CD4-positive, alpha-beta T cell treated with Interferon alpha-2 for 1 hour (primary cell): ENCODE data around the gene GJB4.
"Not testable (repeated sequence)": the region's sequence is repeated elsewhere in the genome, so short reads cannot be mapped to it uniquely, and the experiment has no call there.

Experiments used
- DNase-seq, 2 donors: peaks; one replicate each; pipeline ENCODE4 v3.0.0-alpha.2; 2020 to 2022

The GJB4 gene

DNA sequence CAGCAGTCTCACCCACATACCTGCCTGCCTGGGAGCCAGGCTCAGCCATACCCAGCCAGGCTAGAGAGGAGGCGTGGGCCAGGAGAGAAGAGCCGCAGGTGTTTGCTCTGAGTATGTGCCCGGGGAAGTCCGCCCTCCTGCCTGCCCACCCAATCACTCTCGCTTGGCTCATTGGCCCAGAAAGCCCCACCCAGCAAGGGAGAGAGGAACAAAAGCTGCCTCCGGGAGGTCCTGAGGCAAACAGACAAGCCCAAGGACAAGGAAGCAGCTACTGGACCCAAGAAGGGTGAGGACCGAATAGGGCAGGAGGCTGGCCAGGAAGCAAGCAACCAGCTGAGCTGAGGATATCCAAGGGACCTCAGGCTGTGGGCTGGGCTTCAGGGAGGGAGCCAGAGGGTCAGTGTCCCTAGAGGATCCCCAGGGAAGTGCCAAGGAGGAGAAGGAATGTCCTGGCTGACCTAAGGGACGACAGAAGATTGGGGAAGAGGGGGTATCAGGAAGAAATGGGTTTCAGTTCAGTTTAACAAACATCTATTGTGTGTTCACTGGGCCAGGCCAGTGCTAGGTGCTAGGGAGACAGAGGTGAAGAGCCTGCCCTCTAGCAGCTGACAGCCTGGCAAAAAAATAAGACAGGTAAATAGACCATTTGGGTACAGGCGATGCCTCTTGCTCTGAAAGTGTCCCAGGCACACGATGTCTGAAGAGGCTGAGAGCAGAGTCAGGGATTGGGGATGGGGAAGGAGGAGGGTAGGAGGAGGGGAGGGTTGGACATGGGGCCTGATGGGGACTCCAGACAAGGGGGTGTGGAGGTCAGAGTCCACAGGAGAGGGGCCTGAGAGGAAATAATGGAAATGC is at the start of gene GJB4:
Gene GJB4 (plus strand): TSS at position 238 of the 855 bp plus-strand sequence. CDS start 1,515 bp downstream, outside the sequence.
- no peak for DNase-seq

- no peak for DNase-seq
Measured at GRCh38 chr1:34710812-34711211, 48.7 kb upstream of the GJB4 start.

DNA sequence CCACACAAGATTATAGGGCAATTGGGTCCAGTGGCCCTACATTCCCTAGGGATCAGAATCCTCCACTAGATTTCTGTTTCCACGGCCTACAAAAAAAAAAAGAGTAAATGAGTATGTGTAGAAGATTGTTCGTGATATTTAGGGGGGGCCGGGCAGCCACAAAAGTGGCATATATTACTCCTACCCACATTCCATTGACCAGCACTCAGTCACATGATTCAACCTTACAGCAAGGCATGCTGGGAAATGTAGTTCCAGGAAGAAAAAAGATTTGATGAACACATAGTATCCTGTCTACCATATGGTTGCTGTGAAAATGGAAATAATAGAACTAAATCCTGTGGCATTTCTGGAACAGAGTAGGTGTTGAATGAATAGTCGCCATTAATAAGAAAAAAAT is 48.1 kb upstream of the GJB4 start:
- DNase-seq = no peak

DNA sequence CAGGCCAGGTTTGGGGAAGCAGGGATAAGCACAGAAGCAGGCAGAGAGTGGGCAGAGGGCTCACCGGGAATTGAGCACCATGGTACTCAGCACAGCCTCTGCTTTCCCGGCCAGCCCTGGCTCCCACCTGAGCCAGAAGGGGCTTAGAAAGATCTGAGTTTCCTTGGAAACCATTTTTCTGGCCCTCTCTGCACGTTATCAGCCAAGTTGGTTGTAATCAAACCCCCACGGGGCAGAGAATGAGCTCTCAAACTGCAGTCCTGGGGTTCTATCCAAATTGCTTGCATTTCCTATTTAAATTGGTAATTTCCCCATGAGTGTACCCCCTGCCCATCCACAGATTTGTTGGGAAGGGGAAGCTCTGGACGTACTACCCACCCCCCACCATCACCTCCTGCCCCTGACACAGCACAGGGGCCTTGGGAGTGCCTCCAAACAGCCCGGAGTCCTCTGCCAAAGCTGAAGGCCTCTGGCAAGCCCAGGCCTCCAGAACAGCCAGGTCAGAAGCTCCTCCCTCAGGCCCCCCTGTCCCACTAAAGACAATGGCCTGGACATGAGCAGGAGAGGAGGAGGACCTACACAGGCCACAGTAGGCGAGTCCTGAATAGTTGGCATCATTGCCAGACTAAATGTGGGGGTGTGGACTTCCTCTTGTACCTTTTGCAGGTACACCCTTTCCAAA is 47.4 kb upstream of the GJB4 start:
- no peak for DNase-seq

GRCh38 chr1:34713443-34713842 is 46.1 kb upstream of the GJB4 start:
- DNase-seq = no peak

DNA sequence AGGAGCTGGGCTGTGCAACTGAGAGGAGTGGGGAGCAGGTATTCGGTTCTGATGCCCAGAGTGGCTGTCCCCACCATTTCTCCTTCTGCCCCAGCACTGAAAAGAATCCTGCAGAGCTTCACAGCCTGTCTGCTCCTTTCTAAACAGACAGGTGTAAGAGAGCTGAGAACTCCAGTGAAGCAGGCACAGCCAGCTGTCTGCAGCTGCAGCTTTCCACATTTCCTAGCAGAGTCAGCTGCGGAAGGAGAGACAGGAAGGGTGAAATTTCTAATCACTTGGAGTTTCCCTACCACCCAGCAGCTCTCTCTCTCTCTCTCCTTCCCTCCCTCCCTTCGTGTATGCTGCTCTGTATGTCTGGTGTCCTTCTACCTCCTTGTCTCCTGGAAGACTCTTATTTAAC is 45.2 kb upstream of the GJB4 start:
- no peak for DNase-seq

- DNase-seq = no peak
Measured at GRCh38 chr1:34715139-34715538, 44.4 kb upstream of the GJB4 start.

- no peak for DNase-seq
Measured at GRCh38 chr1:34721241-34721640, 38.3 kb upstream of the GJB4 start.

DNA sequence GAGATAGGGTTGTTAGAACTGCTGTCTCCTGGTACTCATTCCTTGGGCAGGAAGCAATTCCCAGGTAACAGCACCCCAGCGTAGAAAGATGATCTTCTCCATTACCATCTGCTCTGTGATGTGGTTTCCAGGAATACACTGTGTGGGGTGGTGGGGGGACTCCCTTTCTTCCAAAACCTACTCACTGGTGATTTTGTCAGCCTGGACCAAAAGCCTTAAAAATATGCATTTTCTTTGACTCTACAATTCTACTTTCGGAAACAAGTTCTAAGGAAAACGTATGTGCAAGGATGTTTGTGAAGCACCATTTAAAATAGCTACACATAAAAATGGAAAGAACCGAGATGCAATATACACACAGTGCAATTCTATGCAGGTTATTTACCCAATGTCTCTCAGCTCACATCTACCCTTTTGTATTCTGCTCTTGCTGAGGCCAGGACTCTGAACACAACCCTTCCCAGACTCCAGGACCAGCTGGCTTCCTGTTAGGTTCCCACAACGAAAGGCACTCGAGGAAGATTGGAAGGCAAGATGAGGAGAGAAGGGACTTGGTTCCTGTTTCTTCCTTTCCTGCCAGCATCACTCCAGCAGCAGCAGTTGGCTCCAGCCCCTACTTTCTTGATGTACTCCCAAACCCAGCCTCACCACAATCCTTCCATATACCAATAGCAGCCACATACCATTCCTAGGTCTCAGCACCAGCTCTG is 37.7 kb upstream of the GJB4 start:
- DNase-seq = no peak

- no peak for DNase-seq
Measured at GRCh38 chr1:34726861-34727260, 32.7 kb upstream of the GJB4 start.

DNA sequence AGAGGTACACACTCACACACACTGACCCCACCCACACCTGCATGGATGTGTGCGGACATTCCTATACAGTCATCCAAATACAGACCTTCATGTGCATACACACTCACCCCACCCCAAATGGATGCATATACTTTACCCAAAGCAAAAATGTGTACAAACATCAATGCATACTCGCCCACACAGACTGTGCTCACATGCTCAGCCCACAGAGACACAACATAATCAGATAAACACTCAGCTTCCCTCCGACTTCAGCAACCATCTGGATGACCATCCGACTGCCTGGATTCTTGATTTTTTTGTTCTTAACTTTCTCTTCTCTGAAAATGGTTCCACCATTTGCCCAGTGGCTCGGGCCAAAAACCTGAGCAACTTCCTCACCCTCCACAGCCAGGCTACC is 29.1 kb upstream of the GJB4 start:
- DNase-seq = no peak

GRCh38 chr1:34732831-34733230 is 26.7 kb upstream of the GJB4 start:
- DNase-seq = not testable (repeated sequence)

DNA sequence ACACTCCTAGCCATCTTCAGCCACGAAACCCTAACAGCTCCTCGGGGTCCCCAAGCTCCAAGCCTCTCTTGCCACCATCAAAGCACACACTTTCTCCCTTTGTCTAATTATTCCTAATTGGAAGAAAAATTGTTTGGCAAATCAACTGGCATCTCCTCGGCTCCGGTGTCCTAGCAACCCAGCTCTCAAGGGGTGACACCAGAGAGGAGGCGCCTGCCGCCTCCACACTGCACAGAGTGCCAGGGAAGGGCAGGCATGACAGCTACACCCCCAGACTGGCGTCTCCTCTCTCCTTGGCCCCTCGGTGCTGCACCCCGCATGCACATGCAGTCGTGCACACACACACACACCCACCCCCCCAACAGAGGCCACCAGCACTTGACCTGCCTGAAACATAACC is 22.8 kb upstream of the GJB4 start:
- no peak for DNase-seq

DNA sequence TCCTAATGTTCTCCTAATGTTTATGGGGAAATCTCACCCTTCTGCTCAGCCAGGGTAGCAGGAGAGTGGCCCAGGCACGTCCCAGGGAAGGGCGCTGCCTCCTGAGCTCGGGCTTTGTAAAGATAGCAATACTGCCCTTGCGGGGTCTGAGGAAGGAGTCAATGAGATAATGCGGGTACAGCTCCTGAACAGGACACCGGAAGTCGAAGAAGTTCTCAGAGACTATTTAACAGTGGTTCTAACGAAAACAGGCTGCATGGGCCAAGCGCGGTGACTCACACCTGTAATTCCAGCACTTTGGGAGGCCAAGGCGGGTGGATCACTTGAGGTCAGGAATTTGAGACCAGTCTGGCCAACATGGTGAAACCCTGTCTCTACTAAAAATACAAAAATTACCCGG is 22.3 kb upstream of the GJB4 start:
- DNase-seq = not testable (repeated sequence)

- DNase-seq = no peak
Measured at GRCh38 chr1:34739613-34740012, 19.9 kb upstream of the GJB4 start.

DNA sequence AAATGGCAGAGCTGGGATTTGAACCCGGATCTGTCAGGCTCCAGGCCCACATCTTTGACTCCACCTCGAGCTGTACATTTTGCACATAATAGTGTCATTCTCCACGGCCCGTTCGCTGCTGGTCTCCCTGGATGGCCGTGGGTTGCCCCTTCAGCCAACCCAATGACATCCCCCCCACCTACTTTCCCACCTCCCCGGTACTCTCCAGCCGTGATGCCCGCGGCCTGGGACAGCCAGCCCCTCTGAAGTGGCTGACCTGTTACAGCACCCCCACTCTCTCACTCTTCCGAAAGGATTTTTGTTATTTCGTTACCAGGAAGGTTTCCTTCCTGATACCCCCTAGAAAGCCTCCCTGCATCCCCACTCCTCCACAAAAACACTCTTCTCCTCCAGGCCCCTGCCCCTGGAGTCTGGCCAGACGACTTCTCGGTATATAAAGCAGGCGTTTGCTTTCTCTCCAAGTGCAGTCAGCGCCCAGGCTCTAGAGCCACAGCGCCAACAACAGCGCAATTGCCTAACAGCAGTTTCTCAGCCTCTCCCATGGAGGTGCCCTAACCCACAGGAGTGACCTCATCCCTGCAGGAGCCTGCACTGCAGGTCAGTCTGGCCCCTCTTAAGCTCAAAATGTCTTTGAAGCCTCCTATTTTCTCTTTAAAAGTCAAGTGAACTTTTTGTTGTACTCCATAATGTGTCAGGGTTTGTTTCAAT is 19.2 kb upstream of the GJB4 start:
- DNase-seq = no peak

DNA sequence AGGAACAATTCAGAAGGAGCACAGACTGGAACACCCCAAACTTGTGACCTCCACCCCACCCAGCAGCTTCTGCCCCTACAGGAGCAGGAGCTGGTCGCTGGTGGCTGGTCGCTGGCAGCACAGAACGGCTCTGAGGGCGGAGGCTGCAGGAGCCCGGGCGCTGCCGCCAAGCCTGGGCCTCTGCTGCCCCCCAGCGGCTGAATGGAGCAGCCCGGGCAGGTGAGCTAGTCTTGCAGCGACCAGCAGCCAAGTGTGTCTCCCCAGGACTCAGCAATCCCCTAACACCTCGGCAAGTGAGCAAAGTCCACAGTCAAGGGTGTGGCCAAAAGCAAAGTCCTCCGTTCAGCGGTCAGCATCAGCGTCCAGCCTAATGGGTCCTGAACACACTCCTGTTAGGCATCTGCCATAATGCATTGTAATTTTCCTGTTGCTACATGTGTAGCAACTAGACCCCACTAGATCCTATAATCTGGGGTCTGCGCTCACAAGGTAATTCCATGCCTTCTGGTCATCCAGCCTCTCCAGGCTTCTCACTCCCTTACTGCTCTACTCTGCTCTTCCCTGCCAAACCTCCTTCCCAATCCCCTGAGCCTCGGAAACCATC is 16.8 kb upstream of the GJB4 start:
- peak; percentile 45 to 65 for DNase-seq

GRCh38 chr1:34743775-34744174 is 15.8 kb upstream of the GJB4 start:
- no peak for DNase-seq

DNA sequence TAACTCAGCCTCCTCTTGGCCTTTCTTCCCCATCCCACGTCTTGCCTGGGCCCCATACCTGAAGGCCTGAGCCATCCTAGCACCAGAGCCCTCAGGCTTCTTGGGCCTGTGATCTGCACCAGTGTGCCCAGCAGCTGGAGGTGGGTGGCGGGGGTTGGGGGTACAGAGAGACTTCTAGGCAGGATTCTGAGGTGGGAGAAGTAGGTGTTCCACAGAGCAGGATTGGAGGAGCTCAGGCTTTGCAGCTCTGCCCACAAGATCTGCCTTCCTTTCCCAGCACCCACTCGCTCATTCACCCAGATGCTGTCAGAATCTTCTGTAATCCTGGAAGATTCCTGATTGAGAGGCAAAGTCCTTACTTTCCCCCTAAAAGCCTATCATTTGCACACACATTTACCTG is 14.7 kb upstream of the GJB4 start:
- DNase-seq = no peak

DNA sequence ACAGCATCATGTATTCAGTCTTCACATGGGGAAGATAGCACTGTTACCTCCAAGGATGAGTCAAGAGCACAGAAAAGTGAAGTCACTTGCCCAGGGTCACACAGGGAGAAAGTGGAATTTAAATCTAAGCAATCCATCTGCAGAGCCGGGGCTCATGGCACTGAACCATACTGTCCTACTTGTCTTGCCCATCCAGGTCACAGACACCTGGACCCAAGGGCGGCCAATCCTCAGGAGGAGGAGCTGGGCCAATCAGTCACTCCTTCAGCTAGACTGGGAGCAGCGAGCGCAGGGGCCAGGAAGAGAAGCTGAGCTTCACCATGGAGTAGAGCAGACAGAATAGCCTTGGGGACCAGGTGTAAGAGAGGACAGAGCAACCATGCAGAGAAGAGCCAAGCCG is 13.9 kb upstream of the GJB4 start:
- no peak for DNase-seq

- DNase-seq = no peak
Measured at GRCh38 chr1:34746101-34746500, 13.4 kb upstream of the GJB4 start.

GRCh38 chr1:34746785-34747637 is 12.5 kb upstream of the GJB4 start:
- no peak for DNase-seq
